RWPE1 (cell line): ENCODE data around the gene DIO3.

Experiments used
- CTCF ChIA-PET: fragments of 350-600 bp; sonication (Branson Sonifier 250); formaldehyde crosslinking; extraction: SDS; loops from one replicate; lab custom pipeline; 2021; lab: Yijun Ruan, JAX
- POLR2A ChIA-PET: fragments of 400-600 bp; formaldehyde crosslinking; extraction: SDS; loops from one replicate; lab custom pipeline; 2020; ENCODE audit warnings: antibody characterized with exemption; ENCODE audit not compliant: low non-redundant PET; lab: Yijun Ruan, JAX
- DNase-seq: peaks from one replicate; pipeline ENCODE4 v3.0.0; 2012; ENCODE audit warnings: low spot score
- H3K27ac ChIP-seq: fragments of 450-650 bp; 2 replicates; pipeline ENCODE4 v1.5.1; 2017
- CTCF ChIP-seq: fragments of 450-650 bp; conservative IDR thresholded peaks from 2 replicates; pipeline ENCODE4 v1.5.1; 2017; ENCODE audit warnings: low read depth, mild to moderate bottlenecking

Gene DIO3

DNA sequence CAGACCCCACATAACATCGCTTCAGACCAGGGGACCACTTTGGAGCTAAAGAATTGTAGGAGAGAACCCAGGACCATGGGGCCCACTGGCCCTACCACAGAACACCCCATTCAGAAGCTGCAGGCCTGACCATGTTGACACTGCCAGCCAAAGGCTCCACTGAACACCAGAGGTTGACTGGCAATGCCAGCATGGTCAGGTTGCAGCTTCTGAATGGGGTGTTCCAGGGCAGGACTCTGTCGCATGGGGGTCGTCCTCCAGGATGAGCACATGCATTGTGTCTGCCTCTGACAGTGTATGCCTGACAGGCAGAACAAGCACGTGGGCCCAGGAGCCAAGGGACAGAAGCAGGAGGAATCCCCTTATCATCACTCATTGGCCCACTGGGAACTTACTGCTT, 34.1 kb downstream of the DIO3 start:
- DNase-seq = no peak
- ChIA-PET POLR2A (no interaction called here), CTCF (no interaction called here)
- TF ChIP-seq CTCF = no peak
- no peak overlapping the region for H3K27ac ChIP-seq

DNA sequence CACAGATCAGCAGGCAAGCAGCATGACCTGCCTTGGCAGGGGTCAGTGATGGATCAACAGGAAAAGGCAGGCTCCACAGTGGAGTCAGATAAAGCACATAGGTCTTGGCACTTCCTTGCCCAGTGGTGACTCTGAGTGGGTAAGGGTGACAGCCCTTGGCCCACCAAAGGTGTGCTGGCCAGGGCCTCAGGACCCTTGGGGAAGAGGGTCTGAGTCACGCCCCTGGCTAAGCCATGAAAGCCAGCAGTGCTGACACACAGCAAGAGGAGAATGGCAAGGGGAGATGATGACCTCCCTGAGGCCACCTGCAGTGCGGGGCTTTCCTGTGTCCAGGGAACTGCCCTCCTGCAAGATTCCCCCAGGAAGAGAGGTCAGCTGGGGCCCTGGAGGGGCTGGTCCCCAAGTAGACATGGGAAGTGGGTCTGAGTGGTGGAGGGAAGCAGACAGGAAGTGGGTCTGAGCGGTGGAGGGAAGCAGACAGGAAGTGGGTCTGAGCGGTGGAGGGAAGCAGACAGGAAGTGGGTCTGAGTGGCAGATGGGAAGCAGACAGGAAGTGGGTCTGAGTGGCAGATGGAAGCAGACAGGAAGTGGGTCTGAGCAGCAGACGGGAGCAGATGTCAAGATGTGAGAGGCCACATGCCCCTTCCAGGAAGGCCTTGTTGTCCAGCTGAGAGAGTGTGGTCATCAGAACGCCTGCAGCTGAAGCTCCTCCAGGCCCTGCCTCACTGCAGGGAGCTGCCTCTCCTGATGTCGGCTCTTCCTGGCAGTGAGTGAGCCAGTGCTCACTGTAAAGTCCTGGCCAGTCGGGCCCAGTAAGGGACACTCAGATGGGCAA, 34.8 kb downstream of the DIO3 start:
- no peak overlapping the region for H3K27ac ChIP-seq
- DNase-seq = no peak
- POLR2A ChIA-PET = no interaction called here
- no peak for TF ChIP-seq CTCF
- CTCF ChIA-PET = no interaction called here

GRCh38 chr14:101596742-101597141, 35.4 kb downstream of the DIO3 start:
- H3K27ac ChIP-seq = no peak overlapping the region
- no peak for DNase-seq
- POLR2A ChIA-PET = no interaction called here
- no peak for TF ChIP-seq CTCF
- CTCF ChIA-PET = interaction anchor here (0.6 kb wide), 1 partner anchor 219 kb away, joined by 3 read pairs; no protein-coding TSS in a partner anchor

- no peak for DNase-seq
- ChIA-PET CTCF (no interaction called here), POLR2A (no interaction called here)
- no peak for TF ChIP-seq CTCF
- no peak overlapping the region for H3K27ac ChIP-seq
Observed at GRCh38 chr14:101598159-101598558, 36.9 kb downstream of the DIO3 start.

DNA sequence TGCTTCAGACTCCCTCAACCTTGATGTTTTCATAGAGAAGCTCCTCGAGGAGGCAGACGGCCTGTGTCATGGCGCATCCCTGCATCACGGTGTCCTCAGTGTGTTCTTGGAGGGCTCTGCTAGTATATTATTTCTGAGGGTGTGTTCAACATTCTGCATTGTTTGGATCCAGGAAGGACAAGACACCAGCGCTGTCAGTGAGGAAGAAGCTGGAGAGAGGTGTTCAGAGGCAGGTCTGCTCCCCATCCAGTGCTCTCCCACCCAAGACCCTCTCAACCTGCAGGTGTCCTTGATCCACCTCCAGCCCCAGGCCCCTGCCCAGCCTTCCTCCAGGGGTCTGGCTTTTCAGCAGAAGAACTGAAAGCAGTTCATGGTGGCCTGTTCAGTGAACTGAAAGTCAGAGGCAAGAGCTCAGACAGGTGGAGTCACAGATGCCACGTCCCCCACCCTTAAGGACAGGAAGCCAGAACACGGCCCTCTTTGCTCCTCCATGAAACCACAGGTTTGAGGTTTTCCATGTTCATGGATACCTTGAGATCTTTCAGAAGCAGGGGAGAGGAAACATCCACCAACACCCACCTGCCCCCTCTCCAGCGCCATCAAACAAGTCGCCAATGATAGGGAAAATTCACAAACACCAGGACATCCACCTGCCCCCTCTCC, 37.4 kb downstream of the DIO3 start:
- no peak for TF ChIP-seq CTCF
- H3K27ac ChIP-seq = no peak overlapping the region
- CTCF ChIA-PET = no interaction called here
- POLR2A ChIA-PET = no interaction called here
- DNase-seq = no peak

DNA sequence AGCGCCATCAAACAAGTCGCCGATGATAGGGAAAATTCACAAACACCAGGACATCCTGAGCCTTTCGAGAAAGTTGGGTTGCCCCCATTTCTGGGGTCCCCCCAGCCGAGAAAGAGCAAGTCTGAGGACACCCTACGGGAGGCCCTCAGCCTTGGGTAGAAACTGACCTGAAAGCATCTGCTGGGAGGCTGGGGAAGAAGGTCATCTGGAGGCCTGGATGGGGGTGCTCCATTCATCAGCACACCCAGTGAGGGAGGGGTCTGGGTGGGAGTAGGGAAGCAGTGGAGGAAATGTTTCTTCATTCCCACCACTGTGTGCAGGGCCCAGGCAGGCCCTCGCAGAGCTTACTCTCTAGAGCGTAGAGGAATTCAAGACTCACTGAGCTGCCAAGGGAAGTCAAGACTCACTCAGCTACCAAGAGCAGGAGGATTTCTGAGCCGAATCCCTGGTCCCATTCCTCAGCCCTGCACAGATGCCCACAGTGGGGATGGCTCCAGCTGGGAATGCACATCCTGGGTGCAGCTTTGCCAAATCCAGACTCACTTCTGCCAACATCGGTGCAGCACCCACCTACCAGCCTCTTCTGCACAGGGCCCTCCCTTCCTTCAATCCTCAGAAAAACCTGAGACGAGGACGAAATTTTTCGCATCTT, 38.1 kb downstream of the DIO3 start:
- no peak for TF ChIP-seq CTCF
- H3K27ac ChIP-seq = no peak overlapping the region
- DNase-seq = no peak
- POLR2A ChIA-PET = no interaction called here
- CTCF ChIA-PET = no interaction called here
